Measurements from ENCODE around the gene SIX3. TPM values are rescaled to one million over a fixed set of nuclear protein-coding genes. Genes with fewer than 3 reads are reported as not detected.

SIX3 gene
- polyA plus RNA-seq, 4 donors = not detected

DNA sequence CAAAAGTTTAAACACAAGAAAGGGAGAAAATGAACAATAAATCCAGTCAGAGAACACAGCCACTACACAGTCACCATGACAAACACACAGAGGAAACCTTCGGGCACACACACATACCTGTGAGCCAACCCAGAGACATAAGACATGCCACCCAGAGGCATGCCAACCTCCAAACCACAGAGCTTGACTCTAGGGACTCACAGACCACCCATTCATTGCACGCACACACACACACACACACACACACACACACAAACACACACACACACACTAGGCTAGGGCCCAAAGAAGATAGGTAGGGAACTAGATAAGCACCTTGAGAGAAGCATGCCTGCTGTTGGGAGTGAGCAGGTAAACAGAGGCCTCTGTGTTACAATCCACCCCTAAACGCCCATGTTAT lies 9.1 kb downstream of the SIX3 start:
- peaks cover 17 to 99% (median 75%) of the 10 kb centered on the region in 3 donors for H3K27me3 ChIP-seq (ENCODE audit: control insufficient read depth in 3 of 3, insufficient read depth in 3 of 3, low read length in 3 of 3)

DNA sequence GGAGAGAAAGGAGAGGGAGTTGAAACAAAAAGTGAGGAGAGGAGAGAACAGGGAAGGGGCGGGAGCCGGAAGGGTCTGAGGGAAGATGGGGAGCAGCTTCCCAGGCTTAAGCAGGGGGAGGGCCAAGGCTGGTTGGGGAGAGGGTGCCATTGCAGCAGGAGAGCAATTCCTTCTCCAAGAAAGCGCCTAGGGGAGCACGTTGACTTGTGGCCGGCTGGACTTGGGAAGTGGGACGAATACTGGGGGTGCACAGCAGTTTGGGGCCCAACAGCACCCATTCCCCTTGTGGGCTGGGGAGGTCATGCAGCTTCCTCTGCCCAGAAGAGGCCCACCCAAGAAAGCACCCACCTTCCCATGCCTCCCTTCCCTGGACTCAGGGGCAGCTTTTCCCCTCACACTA lies 9.6 kb downstream of the SIX3 start:
- WGBS, 3 donors = 49 to 79% (median 66%) methylated on average over 2 to 6 of the region's 6 CpGs
- H3K9me3 ChIP-seq (ENCODE audit: control insufficient read depth in 2 of 2, insufficient read depth in 1 of 2, low read depth in 1 of 2, low read length in 1 of 2) = no peaks in the 10 kb centered on the region
- peaks cover 17 to 99% (median 74%) of the 10 kb centered on the region in 3 donors for H3K27me3 ChIP-seq (ENCODE audit: control insufficient read depth in 3 of 3, insufficient read depth in 3 of 3, low read length in 3 of 3)
- H3K36me3 ChIP-seq (ENCODE audit: control insufficient read depth in 3 of 3, insufficient read depth in 2 of 3, low read depth in 1 of 3, low read length in 3 of 3) = no peaks in the 10 kb centered on the region
- FAIRE-seq (no peak), DNase-seq (no peak)
- H3K27ac ChIP-seq (ENCODE audit: low read depth in 1 of 3, low read length in 2 of 3) = no peak overlapping the region
- peaks cover 0 to 31% (median 0%) of the 10 kb centered on the region in 3 donors for H3K4me1 ChIP-seq (ENCODE audit: control insufficient read depth in 3 of 3, insufficient read depth in 2 of 3, low read depth in 1 of 3, low read length in 2 of 3)
- no peak overlapping the region for H3K4me3 ChIP-seq (ENCODE audit: low read depth in 1 of 3, low read length in 3 of 3)

More for the DNA sequence above, 9.1 kb downstream of the SIX3 start:
- Histone ChIP-seq H3K4me3 (ENCODE audit: low read depth in 1 of 3, low read length in 3 of 3) (no peak overlapping the region), H3K36me3 (ENCODE audit: control insufficient read depth in 3 of 3, insufficient read depth in 2 of 3, low read depth in 1 of 3, low read length in 3 of 3) (no peaks in the 10 kb centered on the region), H3K4me1 (ENCODE audit: control insufficient read depth in 3 of 3, insufficient read depth in 2 of 3, low read depth in 1 of 3, low read length in 2 of 3) (peaks cover 0 to 27% (median 0%) of the 10 kb centered on the region in 3 donors), H3K9me3 (ENCODE audit: control insufficient read depth in 2 of 2, insufficient read depth in 1 of 2, low read depth in 1 of 2, low read length in 1 of 2) (no peaks in the 10 kb centered on the region), H3K27ac (ENCODE audit: low read depth in 1 of 3, low read length in 2 of 3) (no peak overlapping the region)
- 38 to 68% (median 42%) methylated on average over 3 of the region's 3 CpGs for WGBS, 3 donors
- no peak for DNase-seq
- FAIRE-seq = no peak

DNA sequence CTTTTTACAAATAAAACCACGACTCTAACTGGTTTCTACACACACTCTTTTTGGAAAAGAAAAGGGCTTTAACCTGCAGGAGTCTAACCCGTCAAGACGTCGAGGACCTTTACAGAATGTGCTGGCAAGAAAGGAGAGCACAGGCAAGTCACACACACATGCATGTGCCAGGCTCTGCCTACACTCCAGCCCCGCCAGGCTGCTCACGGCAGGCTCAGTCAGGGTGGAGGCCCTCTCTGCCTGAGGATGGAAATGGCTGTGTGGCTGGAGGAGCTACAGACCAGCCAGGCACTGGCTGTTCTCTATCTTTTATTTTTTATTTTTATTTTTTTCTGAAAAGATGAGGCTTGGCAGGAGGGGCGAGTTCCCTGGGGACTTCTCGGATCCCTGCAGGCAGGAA lies 10.2 kb downstream of the SIX3 start:
- H3K4me3 ChIP-seq (ENCODE audit: low read depth in 1 of 3, low read length in 3 of 3) = peak overlapping the region in 1 of 3 donors; percentile 35
- WGBS, 3 donors = 39 to 54% (median 51%) methylated on average over 8 of the region's 8 CpGs

DNA sequence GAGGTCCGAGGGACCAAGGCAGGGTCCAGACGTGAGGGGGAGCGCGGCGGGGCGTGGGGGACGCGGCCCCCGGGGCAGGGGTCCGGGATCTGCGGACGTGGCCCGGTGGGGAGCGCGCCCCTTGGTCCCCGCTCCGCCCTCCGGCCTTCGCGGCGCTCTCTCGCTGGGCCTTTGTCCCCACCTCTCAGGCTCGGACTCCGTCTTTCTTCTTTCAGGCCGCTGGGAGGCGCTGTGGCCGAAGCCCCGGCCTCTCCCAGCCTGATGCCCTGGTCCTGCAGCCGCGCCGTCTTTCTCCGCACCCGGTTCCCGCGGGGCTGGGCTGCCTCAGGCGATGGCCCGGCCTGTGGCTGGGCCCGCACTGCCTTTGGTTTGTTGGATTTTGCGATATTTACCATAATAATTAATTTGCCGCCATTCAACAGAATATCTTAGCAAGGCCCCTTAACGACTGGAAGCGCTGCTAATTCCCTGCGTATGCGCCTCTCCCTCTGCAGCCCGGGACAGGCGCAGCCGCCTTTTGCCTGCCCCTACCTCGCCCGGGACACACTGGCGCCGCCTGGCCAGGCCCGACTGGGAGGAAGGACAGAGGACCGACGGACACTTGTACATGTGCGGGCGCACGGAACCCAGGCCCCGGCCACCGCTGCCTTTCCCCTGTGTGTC lies 10.8 kb downstream of the SIX3 start:
- no peak overlapping the region for H3K27ac ChIP-seq (ENCODE audit: low read depth in 1 of 3, low read length in 2 of 3)
- H3K36me3 ChIP-seq (ENCODE audit: control insufficient read depth in 3 of 3, insufficient read depth in 2 of 3, low read depth in 1 of 3, low read length in 3 of 3) = no peaks in the 10 kb centered on the region
- H3K9me3 ChIP-seq (ENCODE audit: control insufficient read depth in 2 of 2, insufficient read depth in 1 of 2, low read depth in 1 of 2, low read length in 1 of 2) = no peaks in the 10 kb centered on the region
- peaks cover 17 to 96% (median 64%) of the 10 kb centered on the region in 3 donors for H3K27me3 ChIP-seq (ENCODE audit: control insufficient read depth in 3 of 3, insufficient read depth in 3 of 3, low read length in 3 of 3)
- 1 to 3% (median 2%) methylated on average over 38 to 59 of the region's 59 CpGs for WGBS, 3 donors
- peaks cover 0 to 31% (median 0%) of the 10 kb centered on the region in 3 donors for H3K4me1 ChIP-seq (ENCODE audit: control insufficient read depth in 3 of 3, insufficient read depth in 2 of 3, low read depth in 1 of 3, low read length in 2 of 3)
- DNase-seq (peak; percentile 30 to 75), FAIRE-seq (no peak)
- peak overlapping the region in 1 of 3 donors; percentile 35 for H3K4me3 ChIP-seq (ENCODE audit: low read depth in 1 of 3, low read length in 3 of 3)

More for the DNA sequence above, 10.2 kb downstream of the SIX3 start:
- Histone ChIP-seq H3K27me3 (ENCODE audit: control insufficient read depth in 3 of 3, insufficient read depth in 3 of 3, low read length in 3 of 3) (peaks cover 17 to 98% (median 70%) of the 10 kb centered on the region in 3 donors), H3K36me3 (ENCODE audit: control insufficient read depth in 3 of 3, insufficient read depth in 2 of 3, low read depth in 1 of 3, low read length in 3 of 3) (no peaks in the 10 kb centered on the region), H3K27ac (ENCODE audit: low read depth in 1 of 3, low read length in 2 of 3) (no peak overlapping the region), H3K4me1 (ENCODE audit: control insufficient read depth in 3 of 3, insufficient read depth in 2 of 3, low read depth in 1 of 3, low read length in 2 of 3) (peaks cover 0 to 31% (median 0%) of the 10 kb centered on the region in 3 donors), H3K9me3 (ENCODE audit: control insufficient read depth in 2 of 2, insufficient read depth in 1 of 2, low read depth in 1 of 2, low read length in 1 of 2) (no peaks in the 10 kb centered on the region)
- DNase-seq (no peak), FAIRE-seq (no peak)

DNA sequence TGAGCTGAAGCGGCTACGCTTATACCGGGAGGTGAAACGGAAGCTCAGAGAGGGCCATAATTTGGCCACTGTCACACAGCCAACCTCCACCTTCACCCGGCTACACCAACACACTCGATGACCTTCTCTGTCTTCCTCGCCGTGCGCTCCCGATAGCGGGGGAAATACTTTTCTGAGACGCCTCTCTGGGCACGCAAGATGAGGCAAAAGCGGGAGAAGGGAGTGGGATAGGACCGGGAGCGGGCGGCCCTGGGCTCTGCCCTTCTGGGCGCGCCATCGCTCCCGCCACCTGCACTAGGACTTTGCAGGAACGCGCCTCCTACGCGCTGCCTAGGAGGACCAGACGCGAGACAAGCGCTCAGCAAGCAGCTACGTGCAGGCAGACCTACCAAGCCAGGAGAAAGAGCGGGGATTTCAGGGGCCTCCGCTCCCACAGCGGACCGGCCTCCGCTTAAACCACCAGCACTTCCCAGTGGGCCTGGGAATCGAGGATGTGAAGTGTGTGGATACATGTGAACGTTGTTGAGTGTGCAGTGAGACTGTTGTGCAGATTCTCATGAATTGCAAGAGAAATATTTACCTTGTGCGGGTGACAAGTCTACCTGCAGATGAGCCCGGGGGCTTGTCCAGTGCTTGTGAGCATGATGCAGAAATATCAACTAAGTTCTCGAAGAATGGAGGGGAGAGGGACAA lies 11.4 kb downstream of the SIX3 start:
- peaks cover 0 to 31% (median 0%) of the 10 kb centered on the region in 3 donors for H3K4me1 ChIP-seq (ENCODE audit: control insufficient read depth in 3 of 3, insufficient read depth in 2 of 3, low read depth in 1 of 3, low read length in 2 of 3)
- H3K9me3 ChIP-seq (ENCODE audit: control insufficient read depth in 2 of 2, insufficient read depth in 1 of 2, low read depth in 1 of 2, low read length in 1 of 2) = no peaks in the 10 kb centered on the region
- DNase-seq (peak in 1 of 2 donors; percentile 30), FAIRE-seq (no peak)
- H3K27ac ChIP-seq (ENCODE audit: low read depth in 1 of 3, low read length in 2 of 3) = no peak overlapping the region
- peaks cover 17 to 95% (median 59%) of the 10 kb centered on the region in 3 donors for H3K27me3 ChIP-seq (ENCODE audit: control insufficient read depth in 3 of 3, insufficient read depth in 3 of 3, low read length in 3 of 3)
- H3K36me3 ChIP-seq (ENCODE audit: control insufficient read depth in 3 of 3, insufficient read depth in 2 of 3, low read depth in 1 of 3, low read length in 3 of 3) = no peaks in the 10 kb centered on the region
- H3K4me3 ChIP-seq (ENCODE audit: low read depth in 1 of 3, low read length in 3 of 3) = peak overlapping the region in 1 of 3 donors; percentile 4
- 5 to 7% (median 6%) methylated on average over 39 of the region's 39 CpGs for WGBS, 3 donors

DNA sequence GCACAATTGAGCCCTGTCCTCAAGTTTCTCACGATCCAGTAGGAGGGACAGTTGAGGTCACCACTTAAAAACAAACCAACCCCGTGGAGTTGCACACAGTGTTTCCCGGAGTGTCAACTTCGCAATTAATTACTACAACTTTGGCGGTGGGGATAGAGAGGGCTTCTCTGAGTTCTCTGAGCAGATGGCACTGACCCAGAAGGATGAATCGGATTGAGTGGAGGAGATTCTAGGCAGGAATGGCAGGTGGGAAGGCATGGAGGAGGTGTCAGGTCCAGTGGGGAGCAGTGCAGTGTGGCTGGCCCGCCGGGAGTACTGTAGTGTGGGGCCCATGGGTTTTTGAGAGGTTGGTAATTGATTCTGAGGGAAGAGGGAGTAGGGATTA lies 12.0 kb downstream of the SIX3 start:
- H3K4me3 ChIP-seq (ENCODE audit: low read depth in 1 of 3, low read length in 3 of 3) = no peak overlapping the region
- peaks cover 17 to 92% (median 53%) of the 10 kb centered on the region in 3 donors for H3K27me3 ChIP-seq (ENCODE audit: control insufficient read depth in 3 of 3, insufficient read depth in 3 of 3, low read length in 3 of 3)
- no peak overlapping the region for H3K27ac ChIP-seq (ENCODE audit: low read depth in 1 of 3, low read length in 2 of 3)
- H3K9me3 ChIP-seq (ENCODE audit: control insufficient read depth in 2 of 2, insufficient read depth in 1 of 2, low read depth in 1 of 2, low read length in 1 of 2) = no peaks in the 10 kb centered on the region
- H3K36me3 ChIP-seq (ENCODE audit: control insufficient read depth in 3 of 3, insufficient read depth in 2 of 3, low read depth in 1 of 3, low read length in 3 of 3) = no peaks in the 10 kb centered on the region
- no peak for FAIRE-seq
- H3K4me1 ChIP-seq (ENCODE audit: control insufficient read depth in 3 of 3, insufficient read depth in 2 of 3, low read depth in 1 of 3, low read length in 2 of 3) = peaks cover 0 to 31% (median 0%) of the 10 kb centered on the region in 3 donors
- 17 to 20% (median 20%) methylated on average over 8 of the region's 8 CpGs for WGBS, 3 donors
- no peak for DNase-seq

DNA sequence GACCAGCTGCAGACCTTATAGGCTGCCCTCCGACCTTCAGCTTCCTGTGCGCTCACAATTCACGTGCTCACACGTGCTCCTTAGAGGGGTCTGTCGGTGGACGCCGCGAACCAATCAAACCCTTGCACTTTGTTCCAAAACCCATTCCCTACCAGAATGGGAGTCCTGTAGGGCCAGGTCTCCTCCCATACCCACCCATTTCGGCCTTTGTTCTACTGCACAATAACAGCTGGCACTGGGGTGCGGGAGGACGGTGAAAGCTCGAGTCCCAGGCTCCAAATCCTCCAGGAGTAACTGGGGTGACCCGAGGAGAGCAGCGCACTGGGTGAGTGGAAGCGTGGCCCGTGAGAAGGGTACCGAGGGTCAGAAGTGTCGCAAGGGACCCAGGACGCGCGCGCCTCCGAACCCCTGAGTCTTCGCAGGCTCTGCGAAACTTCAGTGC lies 13.0 kb downstream of the SIX3 start:
- Histone ChIP-seq H3K27me3 (ENCODE audit: control insufficient read depth in 3 of 3, insufficient read depth in 3 of 3, low read length in 3 of 3) (peaks cover 17 to 87% (median 50%) of the 10 kb centered on the region in 3 donors), H3K27ac (ENCODE audit: low read depth in 1 of 3, low read length in 2 of 3) (no peak overlapping the region), H3K4me3 (ENCODE audit: low read depth in 1 of 3, low read length in 3 of 3) (no peak overlapping the region), H3K36me3 (ENCODE audit: control insufficient read depth in 3 of 3, insufficient read depth in 2 of 3, low read depth in 1 of 3, low read length in 3 of 3) (no peaks in the 10 kb centered on the region), H3K9me3 (ENCODE audit: control insufficient read depth in 2 of 2, insufficient read depth in 1 of 2, low read depth in 1 of 2, low read length in 1 of 2) (no peaks in the 10 kb centered on the region), H3K4me1 (ENCODE audit: control insufficient read depth in 3 of 3, insufficient read depth in 2 of 3, low read depth in 1 of 3, low read length in 2 of 3) (peaks cover 0 to 31% (median 0%) of the 10 kb centered on the region in 3 donors)
- 10 to 14% (median 14%) methylated on average over 25 of the region's 25 CpGs for WGBS, 3 donors
- FAIRE-seq (no peak), DNase-seq (no peak)

DNA sequence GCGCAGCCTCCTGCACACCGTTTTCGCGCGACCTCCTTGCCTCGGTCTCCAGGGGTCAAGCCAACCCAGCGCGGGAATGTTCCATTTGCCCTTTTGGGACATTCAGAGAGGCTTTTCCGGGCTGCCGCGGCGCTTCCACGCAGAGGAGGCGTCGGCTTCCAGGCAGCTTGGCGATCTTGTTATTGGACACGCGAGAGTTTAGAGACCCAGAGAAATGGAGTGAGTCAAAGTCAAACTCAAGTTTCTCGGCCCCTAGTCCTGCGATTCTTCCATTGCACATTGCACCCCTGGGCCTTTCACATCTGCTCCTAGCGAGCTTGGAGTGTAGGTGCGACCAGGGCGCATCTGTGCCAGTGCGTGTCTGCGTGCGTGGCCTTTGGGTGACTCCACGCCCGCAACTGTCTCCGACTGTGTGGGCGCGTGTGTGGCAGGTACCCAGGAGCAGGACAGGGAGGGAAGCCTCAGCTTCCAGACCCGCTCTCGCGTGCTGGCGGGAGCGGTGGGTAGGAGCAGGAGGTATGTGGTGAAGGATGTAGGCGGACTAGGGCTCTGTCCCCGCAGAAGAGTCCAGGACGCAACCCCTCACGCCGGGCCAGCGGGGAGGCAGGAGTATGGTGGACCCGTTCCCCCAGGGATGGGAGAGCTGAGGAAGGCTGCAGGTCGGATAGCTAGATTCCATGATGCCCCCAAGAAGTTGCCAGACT lies 13.5 kb downstream of the SIX3 start:
- no peaks in the 10 kb centered on the region for H3K36me3 ChIP-seq (ENCODE audit: control insufficient read depth in 3 of 3, insufficient read depth in 2 of 3, low read depth in 1 of 3, low read length in 3 of 3)
- no peak overlapping the region for H3K27ac ChIP-seq (ENCODE audit: low read depth in 1 of 3, low read length in 2 of 3)
- DNase-seq (peak in 1 of 2 donors; percentile 25), FAIRE-seq (no peak)
- H3K4me1 ChIP-seq (ENCODE audit: control insufficient read depth in 3 of 3, insufficient read depth in 2 of 3, low read depth in 1 of 3, low read length in 2 of 3) = peaks cover 0 to 26% (median 0%) of the 10 kb centered on the region in 3 donors
- H3K27me3 ChIP-seq (ENCODE audit: control insufficient read depth in 3 of 3, insufficient read depth in 3 of 3, low read length in 3 of 3) = peaks cover 17 to 85% (median 46%) of the 10 kb centered on the region in 3 donors
- peak overlapping the region in 1 of 3 donors; percentile 13 for H3K4me3 ChIP-seq (ENCODE audit: low read depth in 1 of 3, low read length in 3 of 3)
- no peaks in the 10 kb centered on the region for H3K9me3 ChIP-seq (ENCODE audit: control insufficient read depth in 2 of 2, insufficient read depth in 1 of 2, low read depth in 1 of 2, low read length in 1 of 2)
- 7 to 10% (median 10%) methylated on average over 37 to 44 of the region's 44 CpGs for WGBS, 3 donors
